Neural cell (in vitro differentiated cells): Measurements from ENCODE around the gene SCO1.

Source experiments
- EP300 ChIP-seq: fragments of 450-650 bp; conservative IDR thresholded peaks from 2 replicates; pipeline ENCODE4 v1.6.1; 2014; ENCODE audit warnings: antibody characterized with exemption, mild to moderate bottlenecking, moderate library complexity; ENCODE audit not compliant: poor library complexity, severe bottlenecking
- EZH2 ChIP-seq: fragments of 200-600, 300-800 bp; shearing (Covaris generic), sonication (generic); IDR thresholded peaks from 2 replicates; pipeline ENCODE4 v1.6.1; 2014; ENCODE audit warnings: antibody characterized with exemption, low read length, borderline replicate concordance, mild to moderate bottlenecking; ENCODE audit not compliant: insufficient read depth, poor library complexity, severe bottlenecking
- MXI1 ChIP-seq: fragments of 450-650 bp; conservative IDR thresholded peaks from 2 replicates; pipeline ENCODE4 v1.6.1; 2014; ENCODE audit warnings: antibody characterized with exemption, mild to moderate bottlenecking; ENCODE audit not compliant: poor library complexity, severe bottlenecking
- POLR2AphosphoS5 ChIP-seq: IDR thresholded peaks from 2 replicates; pipeline ENCODE4 v1.6.1; 2012
- RAD21 ChIP-seq: fragments of 450-650 bp; conservative IDR thresholded peaks from 2 replicates; pipeline ENCODE4 v1.6.1; 2014; ENCODE audit warnings: antibody characterized with exemption, mild to moderate bottlenecking, moderate library complexity
- TAF1 ChIP-seq: IDR thresholded peaks from 2 replicates; pipeline ENCODE4 v1.6.1; 2012; ENCODE audit warnings: low read depth
- TF ChIP-seq, protein P1 (sequence below): fragments of 450-650 bp; IDR thresholded peaks from 2 replicates; pipeline ENCODE4 v1.5.1; 2014; ENCODE audit warnings: antibody characterized with exemption, mild to moderate bottlenecking, moderate library complexity; ENCODE audit not compliant: poor library complexity, severe bottlenecking
- TF ChIP-seq, protein P2 (sequence below): IDR thresholded peaks from 2 replicates; pipeline ENCODE4 v1.6.1; 2012; ENCODE audit warnings: borderline replicate concordance

DNA sequence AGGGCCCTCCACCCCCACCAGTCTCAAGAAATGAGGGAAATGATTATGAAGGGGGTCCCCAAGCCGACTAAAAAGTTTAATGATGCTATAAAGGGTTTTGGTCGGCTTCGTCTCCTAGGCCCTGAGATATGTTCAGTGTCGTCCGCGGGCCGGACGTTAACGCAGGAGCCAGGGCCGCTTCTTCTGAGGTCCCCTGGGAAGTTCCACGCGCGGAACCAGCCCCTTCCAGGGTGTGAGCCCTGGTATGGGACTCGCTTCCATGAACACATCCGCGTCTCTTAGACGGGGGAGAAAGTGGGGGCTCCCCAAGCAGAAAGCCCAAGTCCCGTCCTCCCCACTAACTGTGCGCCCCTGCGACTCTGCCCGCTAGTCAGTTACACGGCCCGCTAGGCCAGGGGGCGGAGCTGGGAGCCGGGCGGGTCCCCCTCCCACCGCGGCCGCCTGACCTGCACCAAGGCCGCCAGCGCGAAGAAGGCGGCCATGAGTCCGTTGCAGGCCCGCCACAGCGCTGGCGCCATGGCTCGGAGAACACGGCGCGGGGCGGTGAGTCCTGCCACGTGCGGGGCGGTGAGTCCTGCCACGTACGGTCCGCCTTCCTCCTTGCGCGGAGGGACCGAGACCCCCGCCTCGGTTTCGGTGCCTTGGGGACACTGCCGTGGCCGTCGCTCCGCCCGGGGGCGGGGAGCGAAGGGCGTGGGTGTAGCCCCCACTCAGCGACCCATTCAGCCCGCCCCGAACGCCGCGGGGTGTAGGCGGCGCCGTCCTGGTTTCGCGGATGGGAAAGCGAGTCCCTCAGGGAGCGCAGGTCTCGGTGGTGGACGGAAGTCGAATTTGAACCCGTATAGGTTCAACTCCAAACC is 32.2 kb upstream of the SCO1 start, which contains the start of gene TMEM220:
- TF ChIP-seq, protein P1, sequence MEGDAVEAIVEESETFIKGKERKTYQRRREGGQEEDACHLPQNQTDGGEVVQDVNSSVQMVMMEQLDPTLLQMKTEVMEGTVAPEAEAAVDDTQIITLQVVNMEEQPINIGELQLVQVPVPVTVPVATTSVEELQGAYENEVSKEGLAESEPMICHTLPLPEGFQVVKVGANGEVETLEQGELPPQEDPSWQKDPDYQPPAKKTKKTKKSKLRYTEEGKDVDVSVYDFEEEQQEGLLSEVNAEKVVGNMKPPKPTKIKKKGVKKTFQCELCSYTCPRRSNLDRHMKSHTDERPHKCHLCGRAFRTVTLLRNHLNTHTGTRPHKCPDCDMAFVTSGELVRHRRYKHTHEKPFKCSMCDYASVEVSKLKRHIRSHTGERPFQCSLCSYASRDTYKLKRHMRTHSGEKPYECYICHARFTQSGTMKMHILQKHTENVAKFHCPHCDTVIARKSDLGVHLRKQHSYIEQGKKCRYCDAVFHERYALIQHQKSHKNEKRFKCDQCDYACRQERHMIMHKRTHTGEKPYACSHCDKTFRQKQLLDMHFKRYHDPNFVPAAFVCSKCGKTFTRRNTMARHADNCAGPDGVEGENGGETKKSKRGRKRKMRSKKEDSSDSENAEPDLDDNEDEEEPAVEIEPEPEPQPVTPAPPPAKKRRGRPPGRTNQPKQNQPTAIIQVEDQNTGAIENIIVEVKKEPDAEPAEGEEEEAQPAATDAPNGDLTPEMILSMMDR: no peak
- TF ChIP-seq RAD21 (no peak), POLR2AphosphoS5 (no peak), EZH2 (no peak), EP300 (no peak), MXI1 (peak; percentile 17), TAF1 (no peak)
- TF ChIP-seq, protein P2, sequence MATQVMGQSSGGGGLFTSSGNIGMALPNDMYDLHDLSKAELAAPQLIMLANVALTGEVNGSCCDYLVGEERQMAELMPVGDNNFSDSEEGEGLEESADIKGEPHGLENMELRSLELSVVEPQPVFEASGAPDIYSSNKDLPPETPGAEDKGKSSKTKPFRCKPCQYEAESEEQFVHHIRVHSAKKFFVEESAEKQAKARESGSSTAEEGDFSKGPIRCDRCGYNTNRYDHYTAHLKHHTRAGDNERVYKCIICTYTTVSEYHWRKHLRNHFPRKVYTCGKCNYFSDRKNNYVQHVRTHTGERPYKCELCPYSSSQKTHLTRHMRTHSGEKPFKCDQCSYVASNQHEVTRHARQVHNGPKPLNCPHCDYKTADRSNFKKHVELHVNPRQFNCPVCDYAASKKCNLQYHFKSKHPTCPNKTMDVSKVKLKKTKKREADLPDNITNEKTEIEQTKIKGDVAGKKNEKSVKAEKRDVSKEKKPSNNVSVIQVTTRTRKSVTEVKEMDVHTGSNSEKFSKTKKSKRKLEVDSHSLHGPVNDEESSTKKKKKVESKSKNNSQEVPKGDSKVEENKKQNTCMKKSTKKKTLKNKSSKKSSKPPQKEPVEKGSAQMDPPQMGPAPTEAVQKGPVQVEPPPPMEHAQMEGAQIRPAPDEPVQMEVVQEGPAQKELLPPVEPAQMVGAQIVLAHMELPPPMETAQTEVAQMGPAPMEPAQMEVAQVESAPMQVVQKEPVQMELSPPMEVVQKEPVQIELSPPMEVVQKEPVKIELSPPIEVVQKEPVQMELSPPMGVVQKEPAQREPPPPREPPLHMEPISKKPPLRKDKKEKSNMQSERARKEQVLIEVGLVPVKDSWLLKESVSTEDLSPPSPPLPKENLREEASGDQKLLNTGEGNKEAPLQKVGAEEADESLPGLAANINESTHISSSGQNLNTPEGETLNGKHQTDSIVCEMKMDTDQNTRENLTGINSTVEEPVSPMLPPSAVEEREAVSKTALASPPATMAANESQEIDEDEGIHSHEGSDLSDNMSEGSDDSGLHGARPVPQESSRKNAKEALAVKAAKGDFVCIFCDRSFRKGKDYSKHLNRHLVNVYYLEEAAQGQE: no peak
